BE2C (cell line): ENCODE data around the gene DYNC1H1.

Source experiments
- DNase-seq: peaks from one replicate; pipeline ENCODE4 v3.0.0-alpha.2; 2020
- H3K27me3 ChIP-seq: fragments of 250-450 bp; sonication (Bioruptor Pico); 2 replicates; pipeline ENCODE4 v1.5.1; 2020; ENCODE audit warnings: mild to moderate bottlenecking
- H3K36me3 ChIP-seq: fragments of 250-450 bp; sonication (Bioruptor Pico); 2 replicates; pipeline ENCODE4 v1.5.1; 2020; ENCODE audit warnings: mild to moderate bottlenecking
- H3K4me1 ChIP-seq: fragments of 250-450 bp; sonication (Bioruptor Pico); 2 replicates; pipeline ENCODE4 v1.5.1; 2020
- H3K4me3 ChIP-seq: 2 replicates; pipeline ENCODE4 v1.5.1; 2011; ENCODE audit warnings: low read depth, low read length
- H3K9me3 ChIP-seq: fragments of 250-450 bp; sonication (Bioruptor Pico); 2 replicates; pipeline ENCODE4 v1.5.1; 2020
- CTCF ChIP-seq: IDR thresholded peaks from 2 replicates; pipeline ENCODE4 v1.5.1; 2012; ENCODE audit warnings: mild to moderate bottlenecking, low read depth, low read length

DYNC1H1 gene

GRCh38 chr14:101920271-101920670, 44.1 kb upstream of the DYNC1H1 start:
- no peaks in the 10 kb centered on the region for H3K27me3 ChIP-seq
- no peak overlapping the region for H3K4me3 ChIP-seq
- no peak for TF ChIP-seq CTCF
- H3K36me3 ChIP-seq = peaks cover 27% of the 10 kb centered on the region
- no peaks in the 10 kb centered on the region for H3K9me3 ChIP-seq
- no peaks in the 10 kb centered on the region for H3K4me1 ChIP-seq
- no peak for DNase-seq

GRCh38 chr14:101922866-101923265, 41.5 kb upstream of the DYNC1H1 start:
- no peak for TF ChIP-seq CTCF
- no peaks in the 10 kb centered on the region; the same call in 1 of the 2 replicates for H3K4me1 ChIP-seq
- peaks cover 20% of the 10 kb centered on the region for H3K36me3 ChIP-seq
- H3K4me3 ChIP-seq = no peak overlapping the region
- H3K27me3 ChIP-seq = no peaks in the 10 kb centered on the region
- H3K9me3 ChIP-seq = no peaks in the 10 kb centered on the region
- no peak for DNase-seq

- no peak for DNase-seq
- Histone ChIP-seq H3K4me1 (no peaks in the 10 kb centered on the region; the same call in 1 of the 2 replicates), H3K4me3 (no peak overlapping the region), H3K36me3 (peaks cover 25% of the 10 kb centered on the region), H3K27me3 (no peaks in the 10 kb centered on the region), H3K9me3 (no peaks in the 10 kb centered on the region)
- TF ChIP-seq CTCF = no peak
These were observed 39.2 kb upstream of the DYNC1H1 start for GRCh38 chr14:101925152-101925551.

GRCh38 chr14:101926085-101926484, 38.3 kb upstream of the DYNC1H1 start:
- no peak for DNase-seq
- Histone ChIP-seq H3K36me3 (peaks cover 25% of the 10 kb centered on the region), H3K4me3 (no peak overlapping the region), H3K9me3 (no peaks in the 10 kb centered on the region), H3K27me3 (no peaks in the 10 kb centered on the region), H3K4me1 (no peaks in the 10 kb centered on the region; the same call in 1 of the 2 replicates)
- TF ChIP-seq CTCF = no peak

GRCh38 chr14:101926620-101927019, 37.8 kb upstream of the DYNC1H1 start:
- Histone ChIP-seq H3K27me3 (no peaks in the 10 kb centered on the region), H3K9me3 (no peaks in the 10 kb centered on the region), H3K4me1 (no peaks in the 10 kb centered on the region; the same call in 1 of the 2 replicates), H3K4me3 (no peak overlapping the region), H3K36me3 (peaks cover 22% of the 10 kb centered on the region)
- DNase-seq = no peak
- TF ChIP-seq CTCF = no peak

- H3K9me3 ChIP-seq = no peaks in the 10 kb centered on the region
These were observed 36.5 kb upstream of the DYNC1H1 start for GRCh38 chr14:101927859-101928258.

More at GRCh38 chr14:101927859-101928258, 36.5 kb upstream of the DYNC1H1 start:
- DNase-seq = peak; percentile 81
- H3K4me1 ChIP-seq = no peaks in the 10 kb centered on the region; the same call in 1 of the 2 replicates
- no peak for TF ChIP-seq CTCF
- no peaks in the 10 kb centered on the region for H3K27me3 ChIP-seq
- peaks cover 22% of the 10 kb centered on the region for H3K36me3 ChIP-seq
- no peak overlapping the region for H3K4me3 ChIP-seq
